Measurements from ENCODE around the gene KLHDC7A.

Gene KLHDC7A

DNA sequence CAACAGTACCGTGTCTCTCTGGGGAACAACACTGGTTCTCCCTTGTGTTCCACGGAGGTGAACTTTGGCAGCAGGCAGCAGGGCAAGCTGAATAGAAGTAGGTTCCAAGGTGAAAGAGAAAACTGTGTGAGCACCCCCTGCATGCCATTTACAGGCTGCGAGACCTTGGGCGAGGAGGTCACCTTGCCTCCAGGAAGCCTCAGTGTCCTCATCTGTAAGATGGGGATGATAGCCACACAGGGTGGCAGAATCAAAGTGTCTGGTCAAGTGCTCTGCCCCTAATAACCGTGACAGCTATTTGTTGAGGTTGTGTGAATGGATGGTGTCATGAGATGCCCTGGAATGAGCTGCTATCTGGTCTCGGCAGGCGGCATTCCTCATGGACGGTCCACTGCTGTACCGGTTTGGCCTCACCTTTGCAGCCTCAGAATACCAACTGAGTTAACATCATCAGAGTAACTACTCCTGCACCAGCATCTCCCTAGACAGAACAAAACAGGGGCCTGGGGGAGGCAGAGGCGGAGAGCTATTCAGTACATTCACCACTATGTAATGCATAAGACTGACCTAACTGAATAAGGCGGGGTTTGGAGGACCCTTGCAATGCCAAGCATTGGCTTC, 7.4 kb upstream of the KLHDC7A start:
- no peak for DNase-seq

DNA sequence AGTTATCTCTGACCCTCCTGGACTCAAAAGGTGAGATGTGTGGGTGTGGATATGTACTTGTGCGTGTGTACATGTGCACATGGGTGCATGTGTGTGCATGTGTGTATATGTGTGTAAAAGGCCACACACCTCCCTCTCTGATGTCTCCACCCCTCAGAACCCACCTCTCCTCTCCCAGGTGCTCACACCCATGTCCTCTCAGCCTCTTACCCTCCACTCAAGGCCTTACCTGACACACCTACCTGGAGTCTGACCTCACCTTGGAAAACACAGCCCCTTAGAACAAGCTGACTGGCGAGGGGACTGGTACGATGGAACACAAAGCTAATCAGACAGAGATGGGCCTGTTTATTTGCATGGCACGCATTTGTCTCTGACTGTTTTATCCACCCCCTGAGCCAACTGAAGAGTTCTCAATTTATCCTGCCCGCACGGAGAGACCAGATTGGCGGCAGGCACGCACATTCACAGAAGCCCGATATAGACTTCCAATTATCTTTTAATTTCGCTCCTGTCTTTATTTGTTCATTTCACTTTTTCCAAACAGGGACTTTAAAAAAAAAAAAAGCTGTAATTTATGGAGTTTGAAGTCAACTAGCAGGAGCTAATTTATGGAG, 6.1 kb upstream of the KLHDC7A start:
- DNase-seq: no peak

DNA sequence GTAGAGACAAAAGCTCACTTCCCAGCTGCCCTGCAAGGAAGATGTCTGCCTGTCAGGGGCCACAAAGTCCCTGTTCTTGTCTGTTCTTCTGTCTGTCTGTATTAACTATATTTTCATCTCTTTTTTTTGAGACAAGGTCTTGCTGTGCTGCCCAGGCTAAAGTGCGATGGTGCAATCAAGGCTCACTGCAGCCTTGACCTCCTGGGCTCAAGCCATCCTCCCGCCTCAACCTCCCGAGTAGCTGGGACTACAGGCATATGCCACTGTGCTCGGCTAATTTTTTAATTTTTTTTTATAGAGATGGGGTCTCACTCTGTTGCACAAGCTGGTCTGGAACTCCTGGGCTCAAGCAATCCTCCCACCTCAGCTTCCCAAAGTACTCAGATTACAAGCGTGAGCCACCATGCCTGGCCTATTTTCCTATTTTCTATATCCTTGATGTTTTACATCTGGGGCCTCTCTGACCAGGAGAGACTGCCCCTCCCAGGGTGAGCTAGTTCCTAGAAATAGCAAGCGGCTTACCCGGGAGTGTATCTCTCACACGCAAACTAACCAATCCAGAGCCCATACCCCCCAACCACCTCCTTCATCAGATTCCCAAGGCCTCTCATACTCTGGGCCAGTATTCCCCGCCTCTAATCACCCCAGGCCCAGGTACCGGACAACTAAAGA, 5.4 kb upstream of the KLHDC7A start:
- DNase-seq: no peak

DNA sequence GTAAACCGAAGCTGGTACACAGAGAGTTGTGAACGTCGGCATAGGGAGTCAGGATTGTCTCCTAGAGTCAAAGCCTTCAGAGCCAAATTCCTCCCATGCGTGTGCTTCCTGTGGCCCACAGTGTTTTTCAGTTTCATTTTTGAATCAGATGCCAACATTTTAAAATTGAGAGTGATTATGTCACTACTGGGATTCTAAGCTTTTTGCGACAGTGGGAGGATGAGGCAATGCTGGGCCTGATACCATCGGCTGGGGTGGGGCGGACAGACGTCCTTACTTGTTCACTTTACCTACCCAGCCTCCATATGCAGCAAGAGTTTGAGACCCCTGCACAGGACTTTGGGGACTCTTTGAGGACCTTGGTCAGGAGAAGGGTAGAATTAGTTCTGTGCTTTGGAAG, 1.3 kb upstream of the KLHDC7A start:
- no peak for DNase-seq

DNA sequence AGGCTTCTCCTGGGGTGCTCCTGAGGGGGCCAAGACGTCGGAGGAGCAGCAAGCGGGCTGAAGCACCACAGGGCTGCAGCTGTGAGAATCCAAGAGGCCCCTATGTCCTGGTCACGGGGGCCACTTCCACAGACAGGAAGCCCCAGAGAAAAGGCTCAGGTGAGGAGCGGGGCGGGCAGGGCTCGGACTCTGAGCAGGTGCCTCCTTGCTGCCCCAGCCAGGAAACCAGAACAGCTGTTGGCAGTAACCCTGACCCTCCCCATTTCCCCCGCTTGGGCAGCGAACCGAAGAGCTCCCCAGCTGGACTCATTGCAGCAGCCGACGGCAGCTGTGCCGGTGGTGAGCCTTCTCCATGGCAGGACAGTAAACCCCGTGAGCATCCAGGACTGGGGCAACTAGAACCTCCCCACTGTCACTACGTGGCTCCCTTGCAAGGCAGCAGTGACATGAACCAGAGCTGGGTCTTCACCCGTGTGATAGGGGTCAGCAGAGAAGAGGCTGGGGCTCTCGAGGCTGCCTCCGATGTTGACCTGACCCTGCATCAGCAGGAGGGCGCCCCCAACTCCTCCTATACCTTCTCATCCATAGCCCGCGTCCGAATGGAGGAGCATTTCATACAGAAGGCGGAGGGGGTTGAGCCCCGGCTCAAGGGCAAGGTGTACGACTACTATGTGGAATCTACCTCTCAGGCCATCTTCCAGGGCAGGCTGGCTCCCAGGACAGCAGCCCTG, 625 bp downstream of the KLHDC7A start:
- DNase-seq: no peak

DNA sequence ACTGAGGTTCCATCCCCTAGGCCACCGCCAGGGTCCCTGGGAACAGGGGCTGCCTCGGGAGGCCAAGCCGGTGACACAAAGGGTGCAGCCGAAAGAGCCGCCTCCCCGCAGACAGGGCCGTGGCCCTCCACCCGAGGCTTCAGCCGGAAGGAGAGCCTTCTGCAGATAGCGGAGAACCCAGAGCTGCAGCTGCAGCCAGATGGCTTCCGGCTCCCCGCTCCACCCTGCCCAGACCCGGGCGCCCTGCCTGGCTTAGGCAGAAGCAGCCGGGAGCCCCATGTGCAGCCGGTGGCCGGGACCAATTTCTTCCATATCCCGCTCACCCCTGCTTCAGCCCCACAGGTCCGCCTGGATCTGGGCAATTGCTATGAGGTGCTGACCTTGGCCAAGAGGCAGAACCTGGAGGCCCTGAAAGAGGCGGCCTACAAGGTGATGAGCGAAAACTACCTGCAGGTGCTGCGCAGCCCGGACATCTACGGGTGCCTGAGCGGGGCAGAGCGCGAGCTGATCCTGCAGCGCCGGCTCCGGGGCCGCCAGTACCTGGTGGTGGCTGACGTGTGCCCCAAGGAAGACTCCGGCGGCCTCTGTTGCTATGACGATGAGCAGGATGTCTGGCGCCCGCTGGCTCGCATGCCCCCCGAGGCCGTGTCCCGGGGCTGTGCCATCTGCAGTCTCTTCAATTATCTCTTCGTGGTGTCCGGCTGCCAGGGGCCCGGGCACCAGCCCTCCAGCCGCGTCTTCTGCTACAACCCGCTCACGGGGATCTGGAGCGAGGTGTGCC, 1.4 kb downstream of the KLHDC7A start:
- DNase-seq: no peak

DNA sequence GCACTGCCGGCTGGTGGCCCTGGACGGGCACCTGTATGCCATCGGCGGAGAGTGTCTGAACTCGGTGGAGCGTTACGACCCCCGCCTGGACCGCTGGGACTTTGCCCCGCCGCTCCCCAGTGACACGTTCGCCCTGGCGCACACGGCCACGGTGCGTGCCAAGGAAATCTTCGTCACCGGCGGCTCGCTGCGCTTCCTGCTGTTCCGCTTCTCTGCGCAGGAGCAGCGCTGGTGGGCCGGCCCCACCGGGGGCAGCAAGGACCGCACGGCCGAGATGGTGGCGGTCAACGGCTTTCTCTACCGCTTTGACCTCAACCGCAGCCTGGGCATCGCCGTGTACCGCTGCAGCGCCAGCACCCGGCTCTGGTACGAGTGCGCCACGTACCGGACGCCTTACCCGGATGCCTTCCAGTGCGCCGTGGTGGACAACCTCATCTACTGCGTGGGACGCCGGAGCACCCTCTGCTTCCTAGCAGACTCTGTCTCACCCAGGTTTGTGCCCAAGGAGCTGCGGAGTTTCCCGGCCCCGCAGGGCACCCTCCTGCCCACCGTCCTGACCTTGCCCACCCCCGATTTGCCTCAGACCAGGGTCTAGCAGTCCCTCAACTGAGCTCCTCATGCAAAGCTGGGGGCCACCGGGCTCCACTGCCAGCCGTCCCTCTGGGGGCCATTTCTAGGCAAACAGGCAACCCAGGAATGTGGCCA, 2.1 kb downstream of the KLHDC7A start:
- DNase-seq: no peak

DNA sequence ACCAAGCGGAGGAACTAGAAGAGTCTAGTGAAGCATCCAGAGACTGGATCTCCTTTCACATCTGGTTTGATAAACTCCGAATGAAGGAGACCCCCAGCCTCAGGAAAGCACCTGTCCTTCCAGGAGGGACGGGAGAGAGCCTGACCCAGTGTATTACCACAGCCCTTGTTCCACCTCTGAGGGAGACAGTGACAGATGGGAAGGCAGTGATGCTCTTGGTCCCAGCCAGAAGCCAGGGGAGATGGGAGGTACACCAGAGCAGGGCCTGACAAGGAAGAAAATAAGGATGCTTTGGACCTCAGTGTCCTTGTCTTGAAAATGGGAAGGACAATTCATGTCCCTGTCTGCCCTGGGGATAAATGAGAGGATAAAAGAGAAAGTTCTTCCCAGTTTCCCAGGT, 3.5 kb downstream of the KLHDC7A start:
- no peak for DNase-seq

DNA sequence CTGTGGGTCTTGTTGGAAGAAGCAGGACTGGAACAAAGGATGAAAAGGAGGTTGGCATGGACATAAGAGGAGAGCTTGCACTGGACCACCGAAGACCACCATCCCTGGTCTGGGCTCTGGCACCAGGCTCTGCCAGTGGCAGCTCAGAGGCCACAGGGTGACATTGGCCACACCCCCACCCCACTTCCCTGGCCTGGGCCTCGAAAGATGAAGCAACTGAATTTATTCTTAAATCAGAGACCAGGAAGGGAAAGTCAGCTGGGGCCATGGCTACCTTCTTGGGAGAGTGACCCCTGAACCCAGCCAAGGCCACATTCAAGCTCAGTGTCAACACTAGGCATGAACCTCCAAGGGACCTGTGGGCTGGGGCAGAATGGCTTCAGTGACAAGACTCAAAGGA, 4.0 kb downstream of the KLHDC7A start:
- DNase-seq: no peak

DNA sequence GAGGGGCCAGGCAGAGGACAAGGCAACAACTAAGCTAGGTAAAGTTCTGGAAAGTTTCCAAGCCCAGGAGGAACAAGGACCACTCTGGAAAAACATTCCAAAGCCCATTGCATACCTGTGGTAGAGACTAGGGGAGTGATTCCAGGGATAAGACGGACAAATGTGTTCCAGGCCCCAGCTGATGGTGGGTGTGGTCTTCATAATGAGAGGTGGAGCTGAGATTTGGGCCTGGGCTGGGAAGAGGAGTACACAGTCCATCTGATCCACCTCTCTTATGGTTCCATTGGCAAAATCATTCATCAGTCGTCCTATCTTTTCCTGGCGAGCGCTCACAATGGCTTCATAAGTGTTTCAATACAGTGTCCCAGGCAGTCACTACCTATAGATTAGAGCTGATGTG, 4.5 kb downstream of the KLHDC7A start:
- no peak for DNase-seq

DNA sequence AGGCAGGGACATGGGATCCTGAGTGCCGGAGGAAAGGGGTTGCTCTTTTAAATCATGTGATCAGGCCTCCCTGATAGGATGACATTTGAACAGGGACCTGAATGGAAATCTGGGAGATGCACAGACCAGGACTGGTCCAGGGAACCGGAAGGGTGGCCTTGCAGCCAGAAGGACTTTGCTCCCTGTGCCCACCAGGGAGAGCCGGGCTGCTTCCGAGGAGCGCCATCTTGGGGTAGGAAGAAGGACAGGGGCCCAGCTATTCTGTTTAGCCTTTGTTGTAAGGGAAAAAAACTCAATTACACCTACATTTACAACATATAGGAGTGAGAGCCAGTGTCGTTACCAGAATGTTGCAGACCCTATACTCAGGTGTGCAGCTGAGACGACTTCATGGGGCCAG, 5.5 kb downstream of the KLHDC7A start:
- DNase-seq: no peak

DNA sequence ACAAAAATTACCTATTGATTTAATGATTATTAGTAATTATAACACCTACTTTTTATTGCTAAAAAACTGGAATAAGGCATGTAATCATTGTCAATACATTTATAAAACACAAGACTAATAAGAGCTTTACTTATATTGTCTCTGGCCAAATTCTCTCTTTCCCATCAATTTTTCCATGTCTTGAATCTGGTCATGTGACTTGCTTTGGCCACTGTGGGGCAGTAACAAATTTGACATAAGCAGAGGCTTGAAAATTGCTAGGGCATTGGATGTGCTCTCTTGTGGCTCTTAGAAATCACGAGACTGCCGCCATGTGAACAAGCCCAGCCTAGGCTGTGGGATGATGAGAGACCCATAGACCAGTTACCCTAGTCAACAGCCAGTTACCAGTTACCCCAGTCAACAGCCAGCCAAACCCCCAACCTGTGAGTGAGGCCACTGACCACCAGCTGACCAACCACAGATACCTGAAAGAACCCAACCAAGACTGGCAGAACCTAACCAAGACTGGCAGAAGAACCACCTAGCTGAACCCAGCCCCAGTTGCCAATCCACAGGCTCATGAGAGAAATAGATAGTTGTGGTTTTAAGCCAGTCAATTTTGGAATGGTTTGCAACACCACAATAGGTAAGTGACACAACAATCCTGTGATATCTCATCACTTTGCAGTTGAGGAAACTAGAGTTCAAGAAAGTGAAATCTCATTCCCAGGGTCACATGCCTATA, 8.8 kb downstream of the KLHDC7A start:
- DNase-seq: no peak

DNA sequence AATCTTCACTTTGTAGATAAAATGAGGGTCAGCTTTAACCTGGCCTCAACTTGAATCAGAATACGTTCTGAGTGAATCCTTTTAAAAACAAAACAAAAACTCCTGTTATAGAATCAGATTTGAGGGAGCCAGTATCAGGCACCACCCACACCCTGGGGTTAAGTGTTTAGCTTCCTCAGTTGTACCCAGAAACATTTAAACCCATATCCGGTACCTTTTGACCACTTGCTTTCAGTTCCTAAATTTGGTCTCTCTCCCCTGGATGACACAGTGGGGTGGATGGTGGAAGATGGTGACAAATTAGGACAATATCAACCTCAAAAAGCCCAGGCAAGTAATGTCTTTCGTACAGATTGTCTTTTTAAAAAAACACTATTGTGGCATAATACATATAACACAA, 10.4 kb downstream of the KLHDC7A start:
- DNase-seq: no peak

DNA sequence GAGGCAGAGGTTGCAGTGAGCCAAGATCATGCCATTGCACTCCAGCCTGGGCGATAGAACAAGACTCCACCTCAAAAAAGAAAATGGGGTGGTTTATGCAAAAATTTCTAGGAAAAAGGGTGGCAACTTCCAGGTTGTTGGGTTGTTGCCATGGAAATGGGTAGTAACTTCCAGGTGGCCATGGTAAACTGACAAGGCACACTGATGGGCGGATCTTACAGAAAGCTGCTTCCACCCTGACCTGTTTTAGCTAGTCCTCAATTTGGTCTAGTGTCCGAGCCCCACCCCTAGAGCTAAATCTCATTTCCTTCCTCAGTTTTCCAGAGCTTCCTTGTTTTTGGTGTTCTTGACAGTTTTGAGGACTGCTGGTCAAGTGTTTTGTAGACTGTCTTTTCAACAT, 13.6 kb downstream of the KLHDC7A start:
- DNase-seq: no peak

DNA sequence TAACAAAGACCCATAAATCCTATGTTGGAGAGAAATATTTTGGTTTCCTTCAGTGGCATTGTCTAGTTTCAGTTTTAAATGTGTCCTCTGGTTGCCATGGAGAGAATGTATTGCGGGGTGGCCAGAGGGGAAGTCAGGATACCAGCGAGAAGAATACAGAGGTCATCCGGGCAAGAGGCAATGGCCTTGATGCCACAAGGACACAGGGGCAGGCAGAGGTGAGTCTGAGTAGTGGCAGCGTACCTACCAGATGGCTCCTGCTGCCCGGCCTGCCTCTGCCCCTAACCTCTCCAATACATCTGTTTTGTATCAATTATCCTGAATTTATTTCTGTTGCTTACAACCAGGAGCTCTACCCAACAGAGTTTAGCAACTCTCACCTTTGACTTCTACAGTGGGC, 14.9 kb downstream of the KLHDC7A start:
- DNase-seq: no peak

DNA sequence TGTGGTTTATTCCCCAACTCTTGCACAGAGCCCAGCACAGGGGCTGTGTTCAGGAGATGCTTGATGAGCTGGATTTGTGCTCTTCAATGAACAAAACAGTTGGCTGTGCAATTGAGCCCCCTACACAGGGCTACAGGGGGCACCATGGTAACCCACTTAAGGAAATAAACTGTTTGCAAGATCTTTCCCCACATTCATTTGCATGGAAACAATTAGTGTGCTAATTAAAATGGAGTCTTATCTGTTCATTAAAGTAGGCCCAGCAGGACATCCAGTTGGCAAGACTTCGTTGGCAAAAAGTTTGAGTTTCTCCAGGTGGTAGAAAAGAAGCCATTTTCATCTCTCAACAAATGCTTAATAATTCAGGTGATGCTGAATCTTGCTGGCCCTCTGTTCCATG, 15.3 kb downstream of the KLHDC7A start:
- no peak for DNase-seq

DNA sequence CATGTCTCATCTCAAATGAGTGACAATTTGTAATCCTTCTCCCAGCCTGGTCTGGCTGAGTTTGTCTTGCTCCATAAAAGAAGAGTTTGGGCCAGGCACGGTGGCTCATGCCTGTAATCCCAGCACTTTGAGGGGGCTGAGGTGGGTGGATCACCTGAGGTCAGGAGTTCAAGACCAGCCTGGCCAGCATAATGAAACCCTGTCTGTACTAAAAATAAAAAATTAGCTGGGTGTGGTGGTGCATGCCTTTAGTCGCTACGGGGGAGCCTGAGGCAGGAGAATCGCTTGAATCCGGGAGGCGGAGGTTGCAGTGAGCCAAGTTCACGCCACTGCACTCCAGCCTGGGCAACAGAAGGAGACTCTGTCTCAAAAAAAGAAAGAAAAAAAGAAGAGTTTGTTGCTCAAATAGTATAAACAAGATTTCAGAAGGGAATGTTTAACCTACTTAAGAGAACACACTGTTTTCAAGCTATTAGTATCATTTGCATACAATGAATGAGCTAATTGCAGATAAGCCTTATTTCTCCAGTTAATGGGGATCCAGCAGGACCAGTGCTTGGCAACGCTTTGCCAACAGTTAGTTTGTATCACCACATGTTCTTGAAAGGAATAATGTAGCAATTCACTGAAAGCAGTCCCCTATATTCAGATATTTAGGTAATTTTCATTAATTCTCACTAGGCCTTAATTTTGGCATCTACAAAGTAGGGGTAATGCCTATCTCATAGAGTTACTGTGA, 15.9 kb downstream of the KLHDC7A start:
- no peak for DNase-seq

DNA sequence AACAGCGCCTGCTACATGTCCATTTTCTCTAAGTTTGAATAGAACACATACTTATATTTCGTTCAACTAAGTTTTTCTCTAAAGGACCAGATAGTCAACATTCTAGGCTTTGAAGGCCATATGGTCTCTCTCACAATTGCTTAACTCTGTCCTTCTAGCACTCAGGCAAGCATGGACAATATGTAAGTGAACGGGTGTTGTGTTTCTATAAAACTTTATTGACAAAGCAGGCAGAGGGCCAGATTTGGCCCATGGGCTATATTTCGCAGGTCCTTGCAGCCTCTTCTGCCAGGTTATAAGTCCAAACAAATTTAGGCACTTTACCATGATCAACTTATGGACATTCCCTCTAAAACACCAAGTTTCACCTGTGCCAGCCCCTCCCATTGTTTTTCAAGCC, 21.1 kb downstream of the KLHDC7A start:
- no peak for DNase-seq

DNA sequence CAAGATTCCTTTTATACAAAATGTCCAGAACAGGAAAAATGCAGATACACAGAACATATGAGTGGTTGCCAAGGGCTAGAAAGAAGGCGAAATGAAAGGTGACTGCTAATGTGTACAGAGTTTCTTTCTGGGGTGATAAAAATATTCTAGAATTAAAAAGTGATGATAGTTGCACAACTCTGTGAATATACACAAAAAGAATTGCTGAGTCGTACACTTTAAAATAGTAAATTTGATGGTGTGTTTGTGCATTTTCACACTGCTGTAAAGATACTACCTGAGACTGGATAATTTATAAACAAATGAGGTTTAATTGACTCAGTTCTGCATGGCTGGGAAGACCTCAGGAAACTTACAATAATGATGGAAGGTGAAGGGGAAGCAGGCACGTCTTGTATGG, 23.9 kb downstream of the KLHDC7A start:
- DNase-seq: no peak

DNA sequence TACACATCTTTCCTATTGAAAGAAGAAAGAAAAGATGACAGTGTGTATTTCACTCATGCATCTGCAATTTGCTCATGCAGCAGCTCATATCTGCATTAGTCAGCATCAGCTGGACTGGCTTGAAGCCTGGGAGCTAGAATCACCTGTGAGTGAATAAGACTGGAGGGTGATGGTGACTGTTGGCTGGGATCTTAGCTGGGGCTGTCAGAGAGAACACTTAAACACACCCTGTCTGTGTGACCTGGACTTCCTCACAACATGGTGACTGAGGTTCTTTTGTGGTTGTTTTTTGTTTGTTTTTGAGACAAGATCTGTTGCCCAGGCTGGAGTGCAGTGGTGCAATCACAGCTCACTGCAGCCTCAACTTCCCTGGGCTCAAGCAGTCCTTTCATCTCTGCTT, 24.9 kb downstream of the KLHDC7A start:
- DNase-seq: no peak

DNA sequence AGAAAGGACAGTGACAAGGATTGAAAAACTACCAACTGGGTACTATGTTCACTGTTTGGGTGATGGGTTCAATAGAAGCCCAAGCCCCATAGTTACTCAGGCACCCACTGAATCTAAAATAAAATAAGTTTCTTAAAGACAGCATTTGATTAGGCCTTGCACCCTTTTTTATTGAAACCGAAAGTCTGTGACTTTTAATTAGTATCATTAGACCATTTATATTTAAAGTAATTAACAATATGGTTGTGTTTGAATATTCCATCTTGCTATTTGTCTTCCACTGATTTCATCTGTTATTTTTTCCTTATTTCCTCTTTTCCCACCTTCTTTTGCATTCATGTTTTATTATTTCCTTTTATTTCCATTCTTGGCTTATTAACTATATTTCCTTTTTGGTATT, 27.4 kb downstream of the KLHDC7A start:
- DNase-seq: no peak

All from activated CD4-positive, alpha-beta T cell treated with anti-CD3 and anti-CD28 coated beads, Interleukin-2, amount 50 U/mL, for 4 hours (primary cell).